IMR-90 (cell line): Measurements from ENCODE around the gene ADARB2. TPM values are rescaled to one million over a fixed set of nuclear protein-coding genes. Genes with fewer than 3 reads are reported as not detected.

Experiments used
- ATAC-seq: fragments of 200-7000 bp; cut with Tn5 transposase; 2 replicates; pipeline ENCODE4 v1.9.1; 2020; ENCODE audit warnings: low read depth, mild to moderate bottlenecking, moderate library complexity
- BruUV-seq: library from RNA; stranded (reverse); fragments of 400-500 nt; replicated peaks from 2 replicates; lab custom pipeline; 2021; lab: Mats Ljungman, UMichigan
- CTCF ChIA-PET: fragments of 300-600 bp; formaldehyde crosslinking; extraction: SDS; loops from one replicate; lab custom pipeline; 2021; ENCODE audit warnings: antibody characterized with exemption; lab: Yijun Ruan, JAX
- POLR2A ChIA-PET: fragments of 300-600 bp; sonication (Branson Sonifier 250); formaldehyde crosslinking; loops from one replicate; lab custom pipeline; 2022; ENCODE audit warnings: antibody characterized with exemption; ENCODE audit not compliant: unreplicated experiment; lab: Charles Lee
- DNase-seq: peaks from one replicate; pipeline ENCODE4 v3.0.0; 2013
- H2AFZ ChIP-seq: replicated peaks from 2 replicates; pipeline ENCODE3; 2013; ENCODE audit warnings: low read length, mild to moderate bottlenecking; ENCODE audit not compliant: poor library complexity
- H2AK5ac ChIP-seq: 2 replicates; pipeline ENCODE4 v1.6.1; 2013; ENCODE audit warnings: low read depth, low read length, inconsistent platforms
- H2AK9ac ChIP-seq: replicated peaks from 2 replicates; pipeline ENCODE3; 2013; ENCODE audit warnings: mild to moderate bottlenecking, low read depth, low read length, moderate library complexity; ENCODE audit not compliant: poor library complexity
- H2BK120ac ChIP-seq: 2 replicates; pipeline ENCODE4 v1.6.1; 2013; ENCODE audit warnings: low read depth, low read length, inconsistent platforms
- H2BK15ac ChIP-seq: 3 replicates; pipeline ENCODE4 v1.6.1; 2013; ENCODE audit warnings: low read depth, low read length, inconsistent platforms
- H2BK20ac ChIP-seq: 2 replicates; pipeline ENCODE4 v1.6.1; 2013; ENCODE audit warnings: low read depth, mild to moderate bottlenecking, inconsistent platforms, low read length, moderate library complexity
- H2BK5ac ChIP-seq: 2 replicates; pipeline ENCODE4 v1.6.1; 2013; ENCODE audit warnings: mild to moderate bottlenecking, low read depth, low read length, inconsistent platforms; ENCODE audit not compliant: poor library complexity, severe bottlenecking
- H3K14ac ChIP-seq: replicated peaks from 2 replicates; pipeline ENCODE4 v1.6.1; 2013; ENCODE audit warnings: low read depth, low read length, inconsistent platforms
- H3K18ac ChIP-seq: 2 replicates; pipeline ENCODE4 v1.6.1; 2013; ENCODE audit warnings: low read depth, low read length, control low read depth
- H3K23ac ChIP-seq: 2 replicates; pipeline ENCODE4 v1.6.1; 2013; ENCODE audit warnings: low read depth, low read length, inconsistent platforms
- H3K27ac ChIP-seq: 2 replicates; pipeline ENCODE4 v1.5.1; 2013; ENCODE audit warnings: mild to moderate bottlenecking, control low read depth, low read length; ENCODE audit not compliant: insufficient read depth
- H3K27me3 ChIP-seq: 2 replicates; pipeline ENCODE4 v1.6.1; 2013; ENCODE audit warnings: low read length; ENCODE audit not compliant: control insufficient read depth, insufficient read depth
- H3K36me3 ChIP-seq: 2 replicates; pipeline ENCODE4 v1.6.1; 2013; ENCODE audit warnings: low read length, mixed read lengths; ENCODE audit not compliant: control insufficient read depth, insufficient read depth
- H3K4ac ChIP-seq: 2 replicates; pipeline ENCODE4 v1.6.1; 2013; ENCODE audit warnings: low read depth, low read length, inconsistent platforms
- H3K4me1 ChIP-seq: 2 replicates; pipeline ENCODE4 v1.6.1; 2013; ENCODE audit warnings: low read length, mixed read lengths; ENCODE audit not compliant: control insufficient read depth, insufficient read depth
- H3K4me2 ChIP-seq: 2 replicates; pipeline ENCODE4 v1.6.1; 2013; ENCODE audit warnings: low read depth, mild to moderate bottlenecking, control low read depth, low read length, moderate library complexity
- H3K4me3 ChIP-seq: 2 replicates; pipeline ENCODE4 v1.5.1; 2013; ENCODE audit warnings: low read depth, mild to moderate bottlenecking, control low read depth, low read length, moderate library complexity; ENCODE audit not compliant: insufficient read depth
- H3K56ac ChIP-seq: 2 replicates; pipeline ENCODE4 v1.6.1; 2013; ENCODE audit warnings: low read length, inconsistent platforms; ENCODE audit not compliant: insufficient read depth; ENCODE audit errors: extremely low read depth
- H3K79me1 ChIP-seq, 2 experiments: 2 replicates each; pipeline ENCODE4 v1.6.1; 2013; ENCODE audit warnings: low read length in 2 of 2, inconsistent platforms in 1 of 2, low read depth in 1 of 2
- H3K9ac ChIP-seq: 2 replicates; pipeline ENCODE4 v1.6.1; 2013; ENCODE audit warnings: low read depth, low read length, control low read depth
- H3K9me1 ChIP-seq: 2 replicates; pipeline ENCODE4 v1.6.1; 2013; ENCODE audit warnings: low read length, inconsistent platforms; ENCODE audit not compliant: insufficient read depth
- H3K9me3 ChIP-seq: 2 replicates; pipeline ENCODE4 v1.6.1; 2013; ENCODE audit warnings: low read length; ENCODE audit not compliant: control insufficient read depth, insufficient read depth
- H4K20me1 ChIP-seq: 2 replicates; pipeline ENCODE4 v1.6.1; 2013; ENCODE audit warnings: low read length, inconsistent platforms; ENCODE audit not compliant: insufficient read depth
- H4K5ac ChIP-seq: 2 replicates; pipeline ENCODE4 v1.6.1; 2013; ENCODE audit warnings: mild to moderate bottlenecking, low read depth, low read length, control low read depth
- H4K8ac ChIP-seq, 2 experiments: 2 replicates each; pipeline ENCODE4 v1.6.1; 2013; ENCODE audit warnings: low read depth in 2 of 2, low read length in 2 of 2, control low read depth in 1 of 2, inconsistent platforms in 1 of 2
- H4K91ac ChIP-seq: 2 replicates; pipeline ENCODE4 v1.6.1; 2013; ENCODE audit warnings: low read depth, low read length, inconsistent platforms; ENCODE audit not compliant: insufficient read depth
- MAFK ChIP-seq: IDR thresholded peaks from 2 replicates; pipeline ENCODE4 v1.6.1; 2012; ENCODE audit warnings: low read depth, low read length, improper control_type of control experiment
- MAZ ChIP-seq: IDR thresholded peaks from 2 replicates; pipeline ENCODE4 v1.6.1; 2012; ENCODE audit warnings: low read depth, mild to moderate bottlenecking, low read length, improper control_type of control experiment, moderate library complexity, borderline replicate concordance
- MXI1 ChIP-seq: IDR thresholded peaks from 2 replicates; pipeline ENCODE4 v1.6.1; 2012; ENCODE audit warnings: low read depth, mild to moderate bottlenecking, low read length, moderate library complexity, borderline replicate concordance
- WGBS, 2 experiments: methylation state at CpG; one replicate each; pipeline versions ENCODE4 v1.1.5 to v1.1.7; 2013; ENCODE audit warnings: missing lambda C conversion rate in 2 of 2; ENCODE audit not compliant: insufficient read length in 1 of 2; ENCODE audit errors: extremely low coverage in 2 of 2; 5-methylcytosine and 5-hydroxymethylcytosine counted together
- dilution Hi-C: fragments of 300-500 bp; cut with HindIII; formaldehyde crosslinking; loops from one replicate; pipeline ENCODE4 v1.14.3; 2018; ENCODE audit warnings: low sequenced_read_pairs; ENCODE audit not compliant: unreplicated experiment
- in situ Hi-C: fragments of 300-500 bp; cut with MboI; formaldehyde crosslinking; loops from 3 replicates; pipeline ENCODE4 v1.14.3; 2019; ENCODE audit warnings: low sequenced_read_pairs, inconsistent platforms, mixed read lengths
- intact Hi-C: fragments of 100-400 bp; cut with micrococcal nuclease; formaldehyde crosslinking; loops from 2 replicates; pipeline ENCODE4 v1.10.0; 2022
- polyA plus RNA-seq, 3 experiments: library from polyadenylated mRNA; depleted of rRNA; stranded (reverse); fragments of >200 nt; gene quantifications; 2 replicates each; pipeline ENCODE4 v1.2.3, GENCODE V29; 2012; ENCODE audit warnings: low replicate concordance in 1 of 3
- total RNA-seq: library from RNA; depleted of rRNA; stranded (reverse); fragments of >200 nt; gene quantifications from 2 replicates; pipeline ENCODE4 v1.2.3, GENCODE V29; 2012
- TF ChIP-seq, protein P1 (sequence below): fragments of 150-350 bp; IDR thresholded peaks from 2 replicates; pipeline ENCODE4 v1.6.1; 2017; ENCODE audit warnings: mild to moderate bottlenecking, antibody characterized with exemption, low read length, low read depth
- TF ChIP-seq, protein P2 (sequence below): conservative IDR thresholded peaks from 2 replicates; pipeline ENCODE4 v1.5.1; 2012; ENCODE audit warnings: mild to moderate bottlenecking, low read depth, low read length, improper control_type of control experiment

Gene ADARB2
- total and polyA plus RNA-seq, 2 of the 4 experiments (the other 2 are of a cell fraction) = not detected

DNA sequence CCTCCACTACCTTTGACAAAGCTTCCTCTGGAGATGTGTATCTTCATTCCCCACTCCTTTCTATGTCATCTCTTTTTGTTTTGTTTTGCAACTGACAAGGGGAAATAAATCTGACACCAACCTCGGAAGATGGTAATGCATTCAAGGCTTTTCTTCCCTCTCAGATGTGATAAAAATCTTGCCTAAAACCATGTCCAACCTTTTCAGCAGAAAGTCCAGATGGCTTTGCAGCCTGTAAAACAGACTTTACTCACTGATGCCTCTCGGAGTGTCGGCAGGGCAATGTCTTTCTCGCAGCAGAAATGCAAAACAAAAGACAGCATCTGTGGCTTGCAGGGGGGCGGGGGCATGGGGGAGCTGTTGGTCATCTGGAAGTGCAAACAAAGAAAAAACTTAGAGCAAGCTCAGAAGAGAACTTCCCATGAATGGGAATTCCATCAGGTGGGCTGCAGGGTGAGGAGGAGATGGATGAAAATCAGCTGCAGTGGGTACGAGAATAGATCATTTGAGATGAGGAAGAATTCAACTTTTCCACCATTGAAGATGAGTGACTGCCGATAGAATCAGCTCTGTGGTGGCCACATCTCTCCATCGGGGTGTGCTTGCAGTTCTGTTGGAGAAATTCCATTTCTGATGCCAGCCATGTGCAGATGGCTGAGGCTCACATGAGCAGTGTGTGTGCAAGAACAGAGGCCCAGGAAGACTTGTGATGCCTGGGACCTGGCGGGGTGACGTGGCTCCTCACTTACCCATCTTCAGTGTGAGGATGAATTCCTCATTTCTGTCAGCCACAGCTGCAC, 443.5 kb downstream of the ADARB2 start:
- Histone ChIP-seq H3K4me3 (no peak overlapping the region), H2AK5ac (no peak overlapping the region), H3K4ac (no peak overlapping the region), H3K4me2 (no peak overlapping the region), H3K14ac (no peak overlapping the region), H2BK15ac (no peak overlapping the region), H3K9me3 (peaks cover 46% of the 10 kb centered on the region), H2AK9ac (no peak overlapping the region), H4K5ac (no peak overlapping the region), H2BK5ac (no peak overlapping the region), H2BK20ac (no peak overlapping the region), H3K27me3 (no peaks in the 10 kb centered on the region), H3K36me3 (no peaks in the 10 kb centered on the region), H3K23ac (no peak overlapping the region), H3K18ac (no peak overlapping the region), H3K27ac (no peak overlapping the region), H4K20me1 (no peaks in the 10 kb centered on the region), H2BK120ac (no peak overlapping the region), H3K9me1 (no peaks in the 10 kb centered on the region), H2AFZ (no peak overlapping the region), H4K8ac (no peak overlapping the region), H3K79me1 (no peaks in the 10 kb centered on the region), H3K56ac (no peak overlapping the region), H3K4me1 (no peaks in the 10 kb centered on the region), H4K91ac (no peak overlapping the region), H3K9ac (no peak overlapping the region)
- DNase-seq = no peak
- no TSS peak for BruUV-seq
- dilution Hi-C loops = no loop called here
- ChIA-PET CTCF (interaction anchor here (0.6 kb wide), 1 partner anchor 495 kb away, joined by 4 read pairs; no protein-coding TSS in a partner anchor), POLR2A (no interaction called here)
- no peak for ATAC-seq
- intact Hi-C loops = no loop called here
- in situ Hi-C loops = no loop called here
- no CpG with 5 or more reads among the region's 10 CpGs for WGBS, 2 experiments
- TF ChIP-seq MAFK (no peak), MAZ (no peak), MXI1 (no peak)
- TF ChIP-seq, protein P1, sequence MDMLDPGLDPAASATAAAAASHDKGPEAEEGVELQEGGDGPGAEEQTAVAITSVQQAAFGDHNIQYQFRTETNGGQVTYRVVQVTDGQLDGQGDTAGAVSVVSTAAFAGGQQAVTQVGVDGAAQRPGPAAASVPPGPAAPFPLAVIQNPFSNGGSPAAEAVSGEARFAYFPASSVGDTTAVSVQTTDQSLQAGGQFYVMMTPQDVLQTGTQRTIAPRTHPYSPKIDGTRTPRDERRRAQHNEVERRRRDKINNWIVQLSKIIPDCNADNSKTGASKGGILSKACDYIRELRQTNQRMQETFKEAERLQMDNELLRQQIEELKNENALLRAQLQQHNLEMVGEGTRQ = no peak
- TF ChIP-seq, protein P2, sequence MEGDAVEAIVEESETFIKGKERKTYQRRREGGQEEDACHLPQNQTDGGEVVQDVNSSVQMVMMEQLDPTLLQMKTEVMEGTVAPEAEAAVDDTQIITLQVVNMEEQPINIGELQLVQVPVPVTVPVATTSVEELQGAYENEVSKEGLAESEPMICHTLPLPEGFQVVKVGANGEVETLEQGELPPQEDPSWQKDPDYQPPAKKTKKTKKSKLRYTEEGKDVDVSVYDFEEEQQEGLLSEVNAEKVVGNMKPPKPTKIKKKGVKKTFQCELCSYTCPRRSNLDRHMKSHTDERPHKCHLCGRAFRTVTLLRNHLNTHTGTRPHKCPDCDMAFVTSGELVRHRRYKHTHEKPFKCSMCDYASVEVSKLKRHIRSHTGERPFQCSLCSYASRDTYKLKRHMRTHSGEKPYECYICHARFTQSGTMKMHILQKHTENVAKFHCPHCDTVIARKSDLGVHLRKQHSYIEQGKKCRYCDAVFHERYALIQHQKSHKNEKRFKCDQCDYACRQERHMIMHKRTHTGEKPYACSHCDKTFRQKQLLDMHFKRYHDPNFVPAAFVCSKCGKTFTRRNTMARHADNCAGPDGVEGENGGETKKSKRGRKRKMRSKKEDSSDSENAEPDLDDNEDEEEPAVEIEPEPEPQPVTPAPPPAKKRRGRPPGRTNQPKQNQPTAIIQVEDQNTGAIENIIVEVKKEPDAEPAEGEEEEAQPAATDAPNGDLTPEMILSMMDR = no peak
